Neural progenitor cell (in vitro differentiated cells): Measurements from ENCODE around the gene UNC80.

Experiments
- EZH2 ChIP-seq: fragments of 200-600 bp; sonication (generic); IDR thresholded peaks from 2 replicates; pipeline ENCODE4 v1.6.1; 2017; ENCODE audit warnings: antibody characterized with exemption, mild to moderate bottlenecking, moderate library complexity
- EZH2phosphoT487 ChIP-seq: fragments of 200-600 bp; sonication (generic); IDR thresholded peaks from 2 replicates; pipeline ENCODE4 v1.6.1; 2017; ENCODE audit warnings: antibody characterized with exemption
- TF ChIP-seq, protein P1 (sequence below): fragments of 200-600 bp; sonication (generic); IDR thresholded peaks from 2 replicates; pipeline ENCODE4 v1.5.1; 2017; ENCODE audit warnings: antibody characterized with exemption, mild to moderate bottlenecking

DNA sequence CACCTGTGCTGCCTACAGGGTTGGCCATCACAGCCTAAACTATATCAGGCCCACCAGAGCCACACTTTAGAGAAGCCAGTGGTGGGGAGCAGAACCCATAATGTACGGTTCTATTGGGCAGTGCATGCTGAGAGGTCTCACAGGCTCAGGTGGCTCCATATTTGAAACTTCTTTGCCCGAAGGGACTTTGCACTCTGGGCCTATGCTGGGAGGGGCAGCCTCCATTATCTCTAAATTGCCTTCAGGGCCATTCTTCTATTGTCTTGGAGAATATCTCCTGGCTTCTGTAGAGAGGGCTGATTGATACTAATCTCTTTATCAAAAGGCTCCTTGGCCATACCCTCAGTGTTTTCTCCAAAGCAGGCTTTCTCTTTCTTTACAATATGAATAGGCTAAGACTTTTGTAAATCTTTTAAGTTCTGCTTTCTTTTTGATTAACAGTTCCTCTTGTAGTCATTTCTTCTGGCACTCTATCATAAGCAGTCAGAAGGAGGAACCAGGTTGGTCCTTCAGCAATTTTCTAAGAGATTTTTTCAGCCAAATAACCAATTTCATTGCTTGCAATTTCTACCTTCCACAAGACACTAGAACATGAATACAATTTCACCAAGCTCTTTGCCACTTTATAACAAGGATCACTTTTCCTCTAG lies 275.3 kb downstream of the UNC80 start:
- TF ChIP-seq, protein P1, sequence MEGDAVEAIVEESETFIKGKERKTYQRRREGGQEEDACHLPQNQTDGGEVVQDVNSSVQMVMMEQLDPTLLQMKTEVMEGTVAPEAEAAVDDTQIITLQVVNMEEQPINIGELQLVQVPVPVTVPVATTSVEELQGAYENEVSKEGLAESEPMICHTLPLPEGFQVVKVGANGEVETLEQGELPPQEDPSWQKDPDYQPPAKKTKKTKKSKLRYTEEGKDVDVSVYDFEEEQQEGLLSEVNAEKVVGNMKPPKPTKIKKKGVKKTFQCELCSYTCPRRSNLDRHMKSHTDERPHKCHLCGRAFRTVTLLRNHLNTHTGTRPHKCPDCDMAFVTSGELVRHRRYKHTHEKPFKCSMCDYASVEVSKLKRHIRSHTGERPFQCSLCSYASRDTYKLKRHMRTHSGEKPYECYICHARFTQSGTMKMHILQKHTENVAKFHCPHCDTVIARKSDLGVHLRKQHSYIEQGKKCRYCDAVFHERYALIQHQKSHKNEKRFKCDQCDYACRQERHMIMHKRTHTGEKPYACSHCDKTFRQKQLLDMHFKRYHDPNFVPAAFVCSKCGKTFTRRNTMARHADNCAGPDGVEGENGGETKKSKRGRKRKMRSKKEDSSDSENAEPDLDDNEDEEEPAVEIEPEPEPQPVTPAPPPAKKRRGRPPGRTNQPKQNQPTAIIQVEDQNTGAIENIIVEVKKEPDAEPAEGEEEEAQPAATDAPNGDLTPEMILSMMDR, result no peak
- TF ChIP-seq EZH2phosphoT487 (no peak), EZH2 (no peak)
